ENCODE measurements around the gene FAM184B. TPM values are rescaled to one million over a fixed set of nuclear protein-coding genes. Genes with fewer than 3 reads are reported as not detected.

Gene FAM184B
- total RNA-seq, 1 experiment from 2014 or later = 0.17 TPM

GRCh38 chr4:17614416-17615299 is 166.8 kb downstream of the FAM184B start, which contains the start of gene MED28:
MED28 (plus strand) TSS chr4:17614641; CDS start chr4:17614655, 14 bp downstream.
- Mint-ChIP-seq H3K9me3 (no peaks in the 10 kb centered on the region), H3K36me3 (peaks cover 19% of the 10 kb centered on the region), H3K27ac (peak within 1 kb of the TSS; percentile 91), H3K4me3 (peak within 1 kb of the TSS; percentile 99), H3K4me1 (peaks cover 20% of the 10 kb centered on the region), H3K27me3 (ENCODE audit: low read depth) (no peaks in the 10 kb centered on the region)
- ChIA-PET POLR2A (interaction anchor here (0.5 to 1.2 kb wide), 3 partner anchors 37 to 978 kb away, joined by 3 to 5 read pairs (median 5); no protein-coding TSS in a partner anchor), CTCF (interaction anchor here (0.8 to 1.1 kb wide), 6 partner anchors 17 to 142 kb away, joined by 3 to 4 read pairs (median 3); partner anchors contain the start of gene LAP3)
- TF ChIP-seq MAX (CRISPR knock-in tag; IDR thresholded peaks at IDR 0.05) (peak; percentile 56; the same call in 1 of the 2 replicates), ZNF423 (CRISPR knock-in tag; IDR thresholded peaks at IDR 0.05) (no peak), FOXK1 (CRISPR knock-in tag; IDR thresholded peaks at IDR 0.05) (peak; percentile 63), GTF2I (CRISPR knock-in tag; conservative IDR thresholded peaks at IDR 0.05) (no peak), ZNF396 (CRISPR knock-in tag; IDR thresholded peaks at IDR 0.05; ENCODE audit: borderline replicate concordance) (no peak), USF1 (CRISPR knock-in tag; IDR thresholded peaks at IDR 0.05) (peak; percentile 98), KAT7 (CRISPR knock-in tag; IDR thresholded peaks at IDR 0.05; ENCODE audit: borderline replicate concordance) (0 out of 2 replicates have a peak, but pooled peaks have one; percentile 42), JAZF1 (CRISPR knock-in tag; IDR thresholded peaks at IDR 0.05) (no peak), ZNF232 (CRISPR knock-in tag; IDR thresholded peaks at IDR 0.05) (no peak), HMGA2 (CRISPR knock-in tag; IDR thresholded peaks at IDR 0.05) (no peak), TCF7 (CRISPR knock-in tag; IDR thresholded peaks at IDR 0.05; ENCODE audit: low read depth) (no peak), ZNF532 (CRISPR knock-in tag; IDR thresholded peaks at IDR 0.05; ENCODE audit: borderline replicate concordance) (no peak), FOXP1 (CRISPR knock-in tag; IDR thresholded peaks at IDR 0.05; ENCODE audit: borderline replicate concordance) (no peak), CREM (CRISPR knock-in tag; IDR thresholded peaks at IDR 0.05) (peak; percentile 40; the same call in 1 of the 2 replicates)
- TF ChIP-seq, protein P1, sequence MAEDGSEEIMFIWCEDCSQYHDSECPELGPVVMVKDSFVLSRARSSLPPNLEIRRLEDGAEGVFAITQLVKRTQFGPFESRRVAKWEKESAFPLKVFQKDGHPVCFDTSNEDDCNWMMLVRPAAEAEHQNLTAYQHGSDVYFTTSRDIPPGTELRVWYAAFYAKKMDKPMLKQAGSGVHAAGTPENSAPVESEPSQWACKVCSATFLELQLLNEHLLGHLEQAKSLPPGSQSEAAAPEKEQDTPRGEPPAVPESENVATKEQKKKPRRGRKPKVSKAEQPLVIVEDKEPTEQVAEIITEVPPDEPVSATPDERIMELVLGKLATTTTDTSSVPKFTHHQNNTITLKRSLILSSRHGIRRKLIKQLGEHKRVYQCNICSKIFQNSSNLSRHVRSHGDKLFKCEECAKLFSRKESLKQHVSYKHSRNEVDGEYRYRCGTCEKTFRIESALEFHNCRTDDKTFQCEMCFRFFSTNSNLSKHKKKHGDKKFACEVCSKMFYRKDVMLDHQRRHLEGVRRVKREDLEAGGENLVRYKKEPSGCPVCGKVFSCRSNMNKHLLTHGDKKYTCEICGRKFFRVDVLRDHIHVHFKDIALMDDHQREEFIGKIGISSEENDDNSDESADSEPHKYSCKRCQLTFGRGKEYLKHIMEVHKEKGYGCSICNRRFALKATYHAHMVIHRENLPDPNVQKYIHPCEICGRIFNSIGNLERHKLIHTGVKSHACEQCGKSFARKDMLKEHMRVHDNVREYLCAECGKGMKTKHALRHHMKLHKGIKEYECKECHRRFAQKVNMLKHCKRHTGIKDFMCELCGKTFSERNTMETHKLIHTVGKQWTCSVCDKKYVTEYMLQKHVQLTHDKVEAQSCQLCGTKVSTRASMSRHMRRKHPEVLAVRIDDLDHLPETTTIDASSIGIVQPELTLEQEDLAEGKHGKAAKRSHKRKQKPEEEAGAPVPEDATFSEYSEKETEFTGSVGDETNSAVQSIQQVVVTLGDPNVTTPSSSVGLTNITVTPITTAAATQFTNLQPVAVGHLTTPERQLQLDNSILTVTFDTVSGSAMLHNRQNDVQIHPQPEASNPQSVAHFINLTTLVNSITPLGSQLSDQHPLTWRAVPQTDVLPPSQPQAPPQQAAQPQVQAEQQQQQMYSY (CRISPR knock-in tag; IDR thresholded peaks at IDR 0.05) = peak; percentile 63
- TF ChIP-seq, protein P2, sequence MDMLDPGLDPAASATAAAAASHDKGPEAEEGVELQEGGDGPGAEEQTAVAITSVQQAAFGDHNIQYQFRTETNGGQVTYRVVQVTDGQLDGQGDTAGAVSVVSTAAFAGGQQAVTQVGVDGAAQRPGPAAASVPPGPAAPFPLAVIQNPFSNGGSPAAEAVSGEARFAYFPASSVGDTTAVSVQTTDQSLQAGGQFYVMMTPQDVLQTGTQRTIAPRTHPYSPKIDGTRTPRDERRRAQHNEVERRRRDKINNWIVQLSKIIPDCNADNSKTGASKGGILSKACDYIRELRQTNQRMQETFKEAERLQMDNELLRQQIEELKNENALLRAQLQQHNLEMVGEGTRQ (CRISPR knock-in tag; IDR thresholded peaks at IDR 0.05) = peak; percentile 98
- DNase-seq (ENCODE audit: low spot score) (peak; percentile 95), ATAC-seq (peak; percentile 87)

Measured in WTC11 (cell line).